ENCODE measurements around the gene F2RL1. TPM values are rescaled to one million over a fixed set of nuclear protein-coding genes. Genes with fewer than 3 reads are reported as not detected.
"Not testable (repeated sequence)": the region's sequence is repeated elsewhere in the genome, so short reads cannot be mapped to it uniquely, and the experiment has no call there.

F2RL1 gene
- total RNA-seq, 2 donors from 2014 or later, result 87.0 to 139 TPM

- no peak overlapping the region for H3K27ac ChIP-seq
- no peaks in the 10 kb centered on the region for H3K9me3 ChIP-seq
- no peaks in the 10 kb centered on the region for H3K4me1 ChIP-seq
- TF ChIP-seq CTCF (IDR thresholded peaks at IDR 0.05), result no peak
- no peaks in the 10 kb centered on the region for H3K27me3 ChIP-seq
- no peak overlapping the region for H3K4me3 ChIP-seq
- no peak overlapping the region for H3K9ac ChIP-seq (ENCODE audit: low read depth in 2 of 2, low read length in 2 of 2)
- no peaks in the 10 kb centered on the region for H3K36me3 ChIP-seq
- intact Hi-C loops (cut with DNase I), result no loop called here
- DNase-seq, result no peak
These were observed 2.6 kb upstream of the F2RL1 start for GRCh38 chr5:76816110-76816831.

DNA sequence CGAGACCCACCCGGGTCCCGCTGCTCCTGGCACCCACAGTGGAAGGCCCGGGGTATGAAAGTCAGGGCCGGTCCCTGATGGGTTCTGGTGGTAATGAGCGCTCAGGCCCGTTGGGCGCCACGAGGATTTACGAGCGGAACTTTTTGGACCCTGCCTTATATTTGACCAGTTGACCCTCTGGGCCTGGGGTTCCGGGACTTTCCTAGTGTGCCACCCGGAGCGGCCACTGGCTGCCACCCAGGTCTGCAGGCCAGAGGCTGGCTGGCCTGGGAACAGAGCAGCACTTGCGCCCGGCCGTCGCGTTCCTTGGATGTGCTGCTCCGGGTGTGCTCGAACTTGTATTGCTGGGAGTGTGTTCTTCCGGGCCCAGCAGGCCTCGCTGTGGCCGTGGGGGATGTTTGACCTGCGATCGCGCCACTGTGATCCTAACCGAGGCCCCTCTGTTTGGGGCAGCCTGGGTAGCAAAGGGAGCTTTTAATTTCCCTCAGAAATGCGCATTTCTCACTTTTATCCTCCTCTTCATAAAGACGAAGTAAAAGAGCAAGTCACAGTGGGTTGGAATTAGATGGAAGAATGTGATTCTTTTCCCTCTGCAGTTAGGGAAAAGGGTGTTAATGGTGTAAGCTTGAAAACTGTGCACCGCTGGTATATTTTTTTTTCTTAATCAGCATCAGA lies 1.2 kb downstream of the F2RL1 start:
- intact Hi-C loops (cut with DNase I), result no loop called here

DNA sequence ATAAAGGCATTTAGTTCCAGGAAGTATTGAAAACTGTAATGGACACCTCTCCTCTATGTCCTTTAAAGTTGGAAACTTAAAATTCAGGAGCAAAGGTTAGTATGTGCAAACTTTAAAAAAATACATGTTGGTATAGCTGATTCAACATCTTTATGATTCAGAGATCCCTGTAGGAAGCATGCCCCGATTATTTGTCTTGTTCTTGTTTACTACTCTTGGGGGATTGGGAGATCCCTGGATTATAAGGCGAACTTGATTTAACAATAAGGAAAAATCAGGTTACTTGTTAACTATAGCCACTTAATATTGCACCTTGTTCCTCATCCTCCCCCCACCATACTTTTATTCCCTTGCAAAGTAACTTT lies 1.7 kb downstream of the F2RL1 start:
- DNase-seq, result no peak
- peaks cover 4% of the 10 kb centered on the region for H3K4me1 ChIP-seq
- no peaks in the 10 kb centered on the region for H3K9me3 ChIP-seq
- intact Hi-C loops (cut with DNase I), result no loop called here
- no peaks in the 10 kb centered on the region for H3K27me3 ChIP-seq
- peak overlapping the region; percentile 61 for H3K4me3 ChIP-seq
- H3K36me3 ChIP-seq, result no peaks in the 10 kb centered on the region
- H3K9ac ChIP-seq (ENCODE audit: low read depth in 2 of 2, low read length in 2 of 2), result peak overlapping the region in 1 of 2 donors; percentile 94
- peak overlapping the region; percentile 88 for H3K27ac ChIP-seq
- TF ChIP-seq CTCF (IDR thresholded peaks at IDR 0.05), result no peak

More for the DNA sequence above, 1.2 kb downstream of the F2RL1 start:
- peak overlapping the region; percentile 61 for H3K4me3 ChIP-seq
- no peaks in the 10 kb centered on the region for H3K9me3 ChIP-seq
- peaks cover 4% of the 10 kb centered on the region for H3K4me1 ChIP-seq
- H3K36me3 ChIP-seq, result no peaks in the 10 kb centered on the region
- H3K27me3 ChIP-seq, result no peaks in the 10 kb centered on the region
- H3K27ac ChIP-seq, result peak overlapping the region; percentile 88
- DNase-seq, result peak; percentile 42
- no peak for TF ChIP-seq CTCF (IDR thresholded peaks at IDR 0.05)
- H3K9ac ChIP-seq (ENCODE audit: low read depth in 2 of 2, low read length in 2 of 2), result peak overlapping the region; percentile 77 to 94

DNA sequence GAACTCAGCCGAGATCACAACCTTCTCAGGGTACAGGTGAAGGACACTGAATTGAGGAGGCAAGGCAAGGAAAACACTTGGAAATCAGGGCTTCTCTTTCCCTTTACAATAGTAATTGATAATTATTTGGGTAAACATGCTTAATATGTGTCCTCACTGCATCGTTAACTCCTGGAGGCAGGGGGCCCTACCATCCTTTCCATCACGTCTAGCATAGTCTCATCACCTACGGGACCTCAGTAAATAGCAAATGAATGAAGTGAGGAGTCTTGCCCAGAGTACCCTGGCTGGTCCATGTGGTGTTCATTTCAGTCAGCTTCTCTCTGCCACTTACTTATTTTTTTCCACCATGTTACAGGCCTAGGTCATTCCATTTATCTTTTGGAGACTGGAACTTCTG lies 2.3 kb downstream of the F2RL1 start:
- no peaks in the 10 kb centered on the region for H3K9me3 ChIP-seq
- no peak for DNase-seq
- no peaks in the 10 kb centered on the region for H3K27me3 ChIP-seq
- peaks cover 7% of the 10 kb centered on the region for H3K4me1 ChIP-seq
- H3K27ac ChIP-seq, result peak overlapping the region; percentile 88
- peak overlapping the region; percentile 61 for H3K4me3 ChIP-seq
- H3K36me3 ChIP-seq, result no peaks in the 10 kb centered on the region
- intact Hi-C loops (cut with DNase I), result no loop called here
- TF ChIP-seq CTCF (IDR thresholded peaks at IDR 0.05), result no peak
- H3K9ac ChIP-seq (ENCODE audit: low read depth in 2 of 2, low read length in 2 of 2), result peak overlapping the region in 1 of 2 donors; percentile 94

GRCh38 chr5:76822105-76822731 lies 3.4 kb downstream of the F2RL1 start:
- H3K4me1 ChIP-seq, result not testable (repeated sequence)

GRCh38 chr5:76826416-76826815 lies 7.6 kb downstream of the F2RL1 start:
- not testable (repeated sequence) for H3K9me3 ChIP-seq

More at GRCh38 chr5:76822105-76822731, 3.4 kb downstream of the F2RL1 start:
- H3K9me3 ChIP-seq; H3K4me3 ChIP-seq; H3K27me3 ChIP-seq; H3K36me3 ChIP-seq; H3K9ac ChIP-seq (ENCODE audit: low read depth in 2 of 2, low read length in 2 of 2); intact Hi-C loops (cut with DNase I): not testable (repeated sequence)
- peak overlapping the region; percentile 62 for H3K27ac ChIP-seq
- peak; percentile 33 for DNase-seq

More at GRCh38 chr5:76826416-76826815, 7.6 kb downstream of the F2RL1 start:
- H3K9ac ChIP-seq (ENCODE audit: low read depth in 2 of 2, low read length in 2 of 2); intact Hi-C loops (cut with DNase I); H3K27me3 ChIP-seq; H3K4me3 ChIP-seq; H3K36me3 ChIP-seq; H3K4me1 ChIP-seq; H3K27ac ChIP-seq; DNase-seq: not testable (repeated sequence)

All from colonic mucosa (tissue), 4 donors.